ENCODE results near the gene PALD1. TPM values are rescaled to one million over a fixed set of nuclear protein-coding genes. Genes with fewer than 3 reads are reported as not detected.
A peak's percentile ranks its signal among the peaks of the same experiment; 100 is the strongest.

Gene PALD1
- polyA plus RNA-seq (2012; ENCODE audit: missing spikeins) = 2.2 TPM

DNA sequence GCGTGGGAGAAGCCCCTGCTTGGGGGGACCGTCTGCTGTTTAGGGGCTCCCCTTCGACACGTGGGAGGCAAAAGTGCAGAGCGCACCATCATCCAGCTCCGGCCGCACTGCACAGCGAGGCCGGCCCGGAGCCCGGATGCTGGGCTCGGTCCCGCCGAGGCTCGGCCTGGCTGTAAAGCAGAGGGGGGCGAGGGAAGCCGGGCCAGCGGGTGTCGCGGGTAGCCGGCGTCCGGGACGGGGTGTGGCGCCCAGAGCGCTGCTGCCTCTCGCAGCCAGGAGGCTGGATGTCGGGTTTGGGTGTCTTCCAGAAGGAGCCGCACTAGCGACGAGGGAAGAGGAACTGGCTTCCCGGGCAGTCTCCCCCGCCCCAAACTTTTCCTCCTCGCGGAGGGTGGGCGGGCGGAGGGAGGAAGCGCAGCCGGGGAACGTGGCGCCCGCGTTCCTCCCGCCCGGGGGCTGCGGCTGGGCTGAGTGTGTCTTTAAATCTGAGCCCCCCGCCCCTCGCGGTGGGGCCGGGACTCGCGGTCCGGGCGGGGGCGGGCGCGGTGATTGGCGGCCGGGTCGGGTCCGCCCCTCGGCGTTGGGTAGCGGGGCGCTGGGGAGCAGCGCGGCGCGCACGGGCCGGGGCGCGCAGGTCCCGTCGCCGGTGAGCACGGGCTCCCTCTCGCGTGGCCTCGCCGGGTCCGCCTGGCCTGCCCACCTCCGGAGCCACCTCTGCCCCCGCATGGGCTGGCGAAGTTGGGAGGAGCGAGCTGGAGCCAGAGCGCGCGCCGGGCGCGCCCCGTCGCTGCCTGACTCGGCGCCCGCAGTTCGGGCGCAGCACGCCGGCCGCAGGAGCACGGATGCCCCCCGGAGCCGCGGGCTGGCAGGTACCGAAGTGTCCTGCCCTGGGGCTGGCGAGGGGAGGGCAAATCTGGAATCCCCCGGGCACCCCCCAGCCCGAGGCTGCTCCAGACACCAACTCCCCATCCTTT is at the start of gene PALD1:
Gene PALD1, plus strand, starts transcription at position 577 of the 974 bp plus-strand sequence. CDS start 47,185 bp downstream, outside the sequence.
- FAIRE-seq = no peak
- DNase-seq (ENCODE audit: insufficient read length) = peak; percentile 62
- TF ChIP-seq POLR2AphosphoS5 (IDR thresholded peaks at IDR 0.05; ENCODE audit: low read depth, low read length) (no peak), TAF1 (IDR thresholded peaks at IDR 0.05; ENCODE audit: borderline replicate concordance, low read depth, low read length) (no peak), POLR2A (IDR thresholded peaks at IDR 0.05; ENCODE audit: low read depth, low read length) (no peak; the same call in 1 of the 2 replicates)

DNA sequence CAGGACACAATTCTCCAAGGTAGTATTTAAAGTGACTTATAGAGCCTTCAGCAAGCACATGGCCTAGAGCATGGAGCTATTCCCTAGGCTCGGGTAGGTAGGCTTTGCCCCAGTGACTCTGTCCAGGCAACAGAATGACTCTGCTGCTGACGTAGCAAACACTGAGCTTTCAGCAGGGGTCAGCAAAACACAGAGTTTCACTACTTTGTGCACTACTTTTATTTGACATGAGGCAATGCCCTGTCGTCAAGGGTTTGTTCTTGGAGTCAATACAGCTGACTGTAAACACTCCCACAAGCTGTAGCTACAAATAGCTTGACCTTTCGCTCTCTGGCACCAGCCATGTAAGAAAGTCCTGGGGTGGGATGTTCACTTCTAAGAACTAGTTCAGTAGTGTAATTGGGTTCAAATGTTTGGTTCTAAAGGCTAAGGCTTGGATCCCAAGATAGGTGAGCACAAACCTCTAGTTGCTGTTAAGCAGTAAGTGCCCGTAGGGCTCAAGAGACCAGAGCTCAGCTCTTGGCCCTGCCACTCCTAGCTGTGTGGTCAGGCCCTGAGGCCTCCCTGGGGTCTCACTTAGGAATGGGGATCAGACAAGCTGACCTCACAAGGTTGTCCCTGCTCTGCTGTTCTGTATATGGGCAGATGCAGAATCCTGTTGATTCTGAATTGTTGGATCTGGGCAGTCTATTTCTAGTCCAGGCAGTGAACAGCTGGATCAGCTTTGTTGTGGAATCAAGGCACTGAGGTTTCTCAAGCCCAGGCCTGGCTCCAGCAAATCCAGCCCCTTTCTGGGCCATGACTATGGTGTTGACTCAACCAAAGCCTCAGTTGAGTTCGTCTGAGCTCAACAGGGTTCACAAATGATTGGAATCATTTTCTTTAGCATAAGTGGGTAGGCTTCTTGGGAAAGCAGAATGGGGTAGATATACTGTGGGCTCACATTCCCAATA is 47.8 kb upstream of the PALD1 start:
- FAIRE-seq (no peak), DNase-seq (ENCODE audit: insufficient read length) (no peak)
- TF ChIP-seq POLR2AphosphoS5 (IDR thresholded peaks at IDR 0.05; ENCODE audit: low read depth, low read length) (no peak), TAF1 (IDR thresholded peaks at IDR 0.05; ENCODE audit: borderline replicate concordance, low read depth, low read length) (no peak), POLR2A (IDR thresholded peaks at IDR 0.05; ENCODE audit: low read depth, low read length) (no peak)

DNA sequence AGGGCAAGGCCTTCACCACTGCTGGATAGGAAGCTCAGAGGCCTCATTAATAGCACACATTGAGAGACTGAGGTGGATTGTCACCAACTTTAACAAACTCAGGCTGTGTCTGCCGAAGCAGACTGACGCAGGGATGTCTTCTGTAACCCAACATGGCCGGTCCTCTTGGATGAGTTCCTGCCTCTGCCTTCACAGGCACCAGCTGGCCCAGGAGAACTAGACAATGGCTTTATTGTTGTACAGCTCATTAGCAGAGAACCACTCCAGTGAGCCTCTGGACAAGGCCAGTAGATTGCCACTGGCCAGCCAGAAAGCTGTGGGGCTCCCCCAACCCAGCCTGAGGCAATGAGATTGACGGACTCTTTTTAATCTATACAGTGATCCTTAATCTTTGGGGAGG is 46.5 kb upstream of the PALD1 start:
- TF ChIP-seq TAF1 (IDR thresholded peaks at IDR 0.05; ENCODE audit: borderline replicate concordance, low read depth, low read length) (no peak), POLR2A (IDR thresholded peaks at IDR 0.05; ENCODE audit: low read depth, low read length) (no peak), POLR2AphosphoS5 (IDR thresholded peaks at IDR 0.05; ENCODE audit: low read depth, low read length) (no peak)
- DNase-seq (ENCODE audit: insufficient read length) (no peak), FAIRE-seq (no peak)

DNA sequence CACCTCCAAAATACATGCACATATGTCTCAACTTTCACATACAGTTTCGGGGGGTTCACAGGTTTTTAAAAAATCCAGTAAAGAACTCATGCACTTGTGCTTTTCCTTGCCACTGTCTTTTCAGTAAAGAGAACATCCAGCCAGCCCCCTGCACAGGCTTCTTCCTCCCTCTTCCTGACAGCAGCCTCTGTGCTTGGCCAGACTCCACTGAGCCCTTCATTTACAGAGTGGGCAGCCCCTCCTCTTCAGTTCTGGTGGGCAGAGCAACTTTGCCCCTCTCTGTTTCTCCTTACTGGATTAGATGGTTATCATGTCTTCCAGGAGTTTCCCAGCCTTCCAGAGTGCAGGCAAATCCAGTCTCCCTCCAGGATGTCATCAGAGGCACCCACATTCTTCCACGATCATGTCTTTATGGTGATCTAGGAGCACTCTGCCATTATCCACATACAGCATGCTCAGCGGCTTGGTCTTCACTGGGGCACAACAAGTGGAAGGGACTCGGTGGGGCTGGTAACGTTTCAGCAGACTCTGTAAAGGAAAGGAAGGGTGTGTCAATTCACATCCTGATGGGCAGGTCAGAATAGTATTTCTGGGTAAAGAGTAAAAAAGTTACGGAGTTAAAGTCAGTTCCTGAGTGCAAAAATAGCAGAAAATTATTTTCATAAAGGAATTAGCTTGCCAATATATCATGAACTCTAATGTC is 45.9 kb upstream of the PALD1 start:
- DNase-seq (ENCODE audit: insufficient read length) (no peak), FAIRE-seq (no peak)
- TF ChIP-seq POLR2AphosphoS5 (IDR thresholded peaks at IDR 0.05; ENCODE audit: low read depth, low read length) = no peak

DNA sequence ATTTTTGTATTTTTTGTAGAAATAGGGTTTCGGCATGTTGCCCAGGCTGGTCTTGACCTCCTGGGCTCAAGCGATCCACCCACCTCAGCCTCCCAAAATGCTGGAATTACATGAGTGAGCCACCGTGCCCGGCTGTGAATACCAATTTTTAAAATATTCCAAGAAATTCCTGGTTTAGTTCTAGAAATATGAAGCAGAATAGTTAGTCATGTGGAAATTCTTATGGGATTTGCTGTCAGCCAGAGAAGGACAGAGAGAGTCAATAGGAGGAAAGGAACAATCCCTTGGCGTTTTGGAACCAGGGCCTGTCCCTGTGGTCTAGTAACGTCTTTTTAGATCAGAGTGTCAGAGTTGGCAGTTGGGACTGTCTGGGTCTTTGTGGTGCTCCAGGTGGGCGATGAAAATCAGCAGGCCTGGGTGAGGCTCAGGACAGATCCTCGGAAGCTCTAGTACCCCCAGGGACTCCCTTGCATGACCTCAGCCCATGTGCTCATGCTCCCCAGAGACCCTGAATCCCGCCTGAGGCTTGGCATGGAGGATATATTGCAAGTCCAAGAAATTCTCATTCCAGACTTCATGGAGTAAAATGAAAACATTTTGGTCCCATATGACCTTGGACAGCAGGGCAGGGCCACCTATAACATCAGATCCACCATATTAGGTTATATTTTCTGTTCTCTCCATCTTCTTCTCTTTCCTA is 44.8 kb upstream of the PALD1 start:
- DNase-seq (ENCODE audit: insufficient read length) (no peak), FAIRE-seq (no peak)
- no peak for TF ChIP-seq TAF1 (IDR thresholded peaks at IDR 0.05; ENCODE audit: borderline replicate concordance, low read depth, low read length)
- no peak for TF ChIP-seq POLR2AphosphoS5 (IDR thresholded peaks at IDR 0.05; ENCODE audit: low read depth, low read length)
- TF ChIP-seq POLR2A (IDR thresholded peaks at IDR 0.05; ENCODE audit: low read depth, low read length) = no peak

DNA sequence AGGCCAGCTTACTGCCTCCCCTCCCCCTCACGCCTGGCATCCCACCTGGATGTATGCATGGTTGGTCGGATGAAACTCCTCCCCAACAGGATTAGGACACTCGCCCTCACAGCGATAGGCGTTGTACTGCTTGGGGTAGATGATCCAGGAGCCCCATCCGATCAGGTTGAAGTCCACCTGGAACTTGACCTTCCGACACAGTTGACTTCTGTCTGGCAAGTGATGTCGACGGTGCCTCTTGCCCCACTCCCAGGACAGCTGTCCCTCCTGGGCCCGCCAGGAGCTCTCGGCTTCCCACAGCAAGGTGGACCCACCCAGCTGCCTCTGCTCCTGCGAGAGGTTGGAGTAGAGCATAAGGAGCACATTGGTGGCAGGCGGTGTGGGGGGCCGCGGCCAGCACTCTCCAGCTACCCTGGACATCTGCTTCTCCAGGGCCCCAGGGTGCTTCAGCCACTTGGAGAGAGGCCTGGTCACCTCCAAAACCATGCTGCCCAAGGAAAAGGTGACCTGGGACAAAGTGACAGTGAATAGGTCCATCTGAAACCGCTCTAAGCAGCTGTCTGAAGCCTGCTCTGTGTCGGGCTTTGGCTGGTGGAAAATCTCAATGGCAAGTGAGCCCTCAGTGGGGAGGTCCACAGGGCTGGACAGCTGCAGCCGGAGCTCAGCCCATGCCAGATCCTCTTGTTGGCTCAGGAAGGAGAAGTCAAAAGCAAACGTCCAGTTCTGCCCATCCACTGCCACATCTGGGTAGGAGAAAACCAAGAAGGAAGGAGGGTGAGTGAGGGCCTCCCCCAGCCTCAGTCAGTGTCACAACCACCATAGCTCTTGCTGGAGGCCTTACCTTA is 43.1 kb upstream of the PALD1 start:
- FAIRE-seq (no peak), DNase-seq (ENCODE audit: insufficient read length) (no peak)
- TF ChIP-seq POLR2AphosphoS5 (IDR thresholded peaks at IDR 0.05; ENCODE audit: low read depth, low read length) (no peak), POLR2A (IDR thresholded peaks at IDR 0.05; ENCODE audit: low read depth, low read length) (no peak), TAF1 (IDR thresholded peaks at IDR 0.05; ENCODE audit: borderline replicate concordance, low read depth, low read length) (no peak)

DNA sequence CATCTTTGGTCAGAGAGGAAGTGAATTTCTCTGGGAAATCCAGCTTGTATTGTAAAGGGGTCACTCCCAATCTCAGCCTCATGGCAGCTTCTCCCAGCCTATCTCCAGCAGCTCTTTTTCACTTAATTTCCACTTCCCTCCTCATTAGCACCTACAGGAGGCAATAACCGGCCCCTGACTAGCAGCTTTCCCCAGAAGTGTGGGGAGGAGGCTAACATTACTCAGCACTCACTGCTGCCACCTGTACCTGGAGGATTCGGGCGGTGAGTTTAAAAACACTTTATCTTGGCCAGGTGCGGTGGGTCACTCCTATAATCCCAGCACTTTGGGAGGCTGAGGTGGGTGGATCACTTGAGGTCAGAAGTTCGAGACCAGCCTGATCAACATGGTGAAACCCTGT is 40.8 kb upstream of the PALD1 start:
- TF ChIP-seq POLR2A (IDR thresholded peaks at IDR 0.05; ENCODE audit: low read depth, low read length) = no peak
- TF ChIP-seq TAF1 (IDR thresholded peaks at IDR 0.05; ENCODE audit: borderline replicate concordance, low read depth, low read length) = no peak
- no peak for TF ChIP-seq POLR2AphosphoS5 (IDR thresholded peaks at IDR 0.05; ENCODE audit: low read depth, low read length)

DNA sequence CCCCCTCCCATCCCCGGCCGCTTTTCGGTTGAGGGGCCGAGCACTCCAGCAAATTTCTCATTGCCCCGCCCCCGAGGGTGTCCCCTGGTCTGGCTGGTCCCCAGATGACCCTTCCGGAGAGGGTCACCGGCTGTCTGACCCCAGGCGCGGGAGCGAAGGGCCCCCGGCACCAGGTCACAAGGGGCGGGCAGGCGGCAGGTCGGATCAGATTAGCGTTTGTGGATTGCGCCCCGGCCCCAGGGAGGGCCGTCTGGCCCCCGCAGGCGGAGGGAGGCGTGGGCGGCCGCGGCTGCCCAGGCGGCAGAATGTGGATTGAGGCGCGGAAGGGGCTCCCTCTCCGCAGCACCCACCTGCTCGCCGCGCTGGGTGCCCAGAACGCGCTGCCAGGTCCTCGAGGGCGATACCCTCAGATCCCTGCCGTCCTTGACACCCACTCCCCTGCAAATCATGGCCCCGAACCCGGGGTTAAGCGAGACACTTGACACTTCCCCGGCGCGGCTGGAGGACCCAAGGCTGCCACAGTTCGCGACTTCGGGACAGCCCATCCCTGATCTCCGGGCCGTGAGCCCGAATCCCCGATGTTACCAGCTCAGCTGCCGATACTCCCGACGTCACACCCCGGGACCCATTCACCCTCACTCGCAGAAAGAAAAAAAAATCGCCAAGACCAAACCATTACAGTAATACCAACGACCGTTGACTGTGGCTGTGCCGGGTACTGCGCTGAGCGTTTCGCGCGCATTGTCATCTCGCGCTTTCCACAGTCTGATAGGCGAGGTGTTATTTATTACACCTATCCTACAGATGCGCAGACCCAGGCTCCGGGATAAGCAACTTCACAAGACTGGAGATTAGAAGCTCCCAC is 38.0 kb upstream of the PALD1 start:
- no peak for TF ChIP-seq POLR2AphosphoS5 (IDR thresholded peaks at IDR 0.05; ENCODE audit: low read depth, low read length)
- no peak for TF ChIP-seq TAF1 (IDR thresholded peaks at IDR 0.05; ENCODE audit: borderline replicate concordance, low read depth, low read length)
- no peak for TF ChIP-seq POLR2A (IDR thresholded peaks at IDR 0.05; ENCODE audit: low read depth, low read length)
- FAIRE-seq (no peak), DNase-seq (ENCODE audit: insufficient read length) (no peak)

More for the DNA sequence above, 40.8 kb upstream of the PALD1 start:
- FAIRE-seq (no peak), DNase-seq (ENCODE audit: insufficient read length) (no peak)

Measured in GM12892 (cell line).